RPMI8226 (cell line): Measurements from ENCODE around the gene FIGNL1.
A peak's percentile ranks its signal among the peaks of the same experiment; 100 is the strongest.
"Not testable (repeated sequence)": the region's sequence is repeated elsewhere in the genome, so short reads cannot be mapped to it uniquely, and the experiment has no call there.

ENCODE experiments used
- DNase-seq: peaks from one replicate; pipeline ENCODE4 v3.0.0-alpha.2; 2015

FIGNL1 gene

GRCh38 chr7:50470250-50471163 lies 20.4 kb upstream of the FIGNL1 start:
- DNase-seq = no peak

GRCh38 chr7:50469181-50469580 lies 19.0 kb upstream of the FIGNL1 start:
- DNase-seq = no peak

DNA sequence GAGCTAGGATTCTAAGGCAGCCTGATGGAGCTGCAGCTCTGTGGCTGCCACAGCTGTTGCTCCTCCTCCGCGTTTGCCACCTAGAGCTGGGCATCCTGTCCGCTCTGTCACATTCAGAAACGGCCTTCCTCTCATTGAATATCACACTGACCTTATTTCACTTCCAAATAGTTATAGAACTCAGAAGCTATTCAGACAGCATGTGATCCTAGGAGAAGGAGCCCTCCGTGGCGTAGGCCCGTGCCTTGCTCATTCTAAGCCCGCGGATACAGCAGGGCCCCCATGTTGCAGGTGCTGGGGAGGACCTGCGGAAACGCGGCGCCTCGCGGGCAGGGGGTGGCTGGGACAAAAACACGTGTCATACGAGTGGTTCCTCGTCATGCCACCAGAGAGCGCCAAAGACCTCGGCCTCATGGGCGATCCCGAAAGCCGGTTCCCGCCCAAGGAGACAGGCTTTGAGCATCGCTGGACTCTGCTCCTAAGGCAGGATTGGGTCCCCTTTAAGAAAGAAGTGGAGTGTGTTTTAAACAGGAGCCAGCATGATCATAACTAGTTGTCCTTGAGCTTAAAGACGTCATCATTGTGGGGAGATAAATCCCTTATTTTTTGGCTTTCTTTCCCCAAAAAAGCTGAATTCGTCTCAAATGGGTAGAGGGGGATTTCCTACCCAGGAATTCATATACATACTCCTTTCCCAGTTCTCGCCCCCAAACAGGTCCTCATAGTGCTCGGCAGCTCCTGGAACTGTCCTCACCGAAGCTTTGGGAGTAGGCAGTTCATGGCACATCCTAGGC lies 17.9 kb upstream of the FIGNL1 start:
- DNase-seq = peak; percentile 85

GRCh38 chr7:50466815-50467585 lies 16.9 kb upstream of the FIGNL1 start:
- no peak for DNase-seq

DNA sequence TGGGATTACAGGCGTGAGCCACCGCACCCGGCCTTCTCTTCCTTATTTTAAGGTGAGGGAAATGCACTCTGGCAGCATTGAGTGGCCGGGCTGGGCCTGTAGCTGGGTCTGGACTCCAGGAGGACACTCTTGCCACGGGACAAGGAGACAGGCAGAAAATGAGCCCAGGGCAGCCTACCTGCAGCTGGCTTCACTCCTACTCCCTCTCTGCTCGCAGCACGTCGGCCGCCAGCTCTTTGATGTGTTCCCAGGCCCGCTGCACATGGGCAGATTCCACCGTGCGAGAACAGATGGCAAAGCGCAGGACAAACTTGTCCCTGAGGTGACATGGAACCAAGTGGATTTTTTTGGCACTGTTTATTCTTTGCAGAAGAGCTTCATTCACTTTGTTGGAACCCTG lies 12.9 kb upstream of the FIGNL1 start:
- DNase-seq = no peak

- no peak for DNase-seq
Measured at GRCh38 chr7:50462361-50462760, 12.2 kb upstream of the FIGNL1 start.

GRCh38 chr7:50461695-50462094 lies 11.5 kb upstream of the FIGNL1 start:
- DNase-seq = no peak

GRCh38 chr7:50459183-50459582 lies 9.0 kb upstream of the FIGNL1 start:
- DNase-seq = not testable (repeated sequence)

GRCh38 chr7:50458651-50459050 lies 8.5 kb upstream of the FIGNL1 start:
- not testable (repeated sequence) for DNase-seq

DNA sequence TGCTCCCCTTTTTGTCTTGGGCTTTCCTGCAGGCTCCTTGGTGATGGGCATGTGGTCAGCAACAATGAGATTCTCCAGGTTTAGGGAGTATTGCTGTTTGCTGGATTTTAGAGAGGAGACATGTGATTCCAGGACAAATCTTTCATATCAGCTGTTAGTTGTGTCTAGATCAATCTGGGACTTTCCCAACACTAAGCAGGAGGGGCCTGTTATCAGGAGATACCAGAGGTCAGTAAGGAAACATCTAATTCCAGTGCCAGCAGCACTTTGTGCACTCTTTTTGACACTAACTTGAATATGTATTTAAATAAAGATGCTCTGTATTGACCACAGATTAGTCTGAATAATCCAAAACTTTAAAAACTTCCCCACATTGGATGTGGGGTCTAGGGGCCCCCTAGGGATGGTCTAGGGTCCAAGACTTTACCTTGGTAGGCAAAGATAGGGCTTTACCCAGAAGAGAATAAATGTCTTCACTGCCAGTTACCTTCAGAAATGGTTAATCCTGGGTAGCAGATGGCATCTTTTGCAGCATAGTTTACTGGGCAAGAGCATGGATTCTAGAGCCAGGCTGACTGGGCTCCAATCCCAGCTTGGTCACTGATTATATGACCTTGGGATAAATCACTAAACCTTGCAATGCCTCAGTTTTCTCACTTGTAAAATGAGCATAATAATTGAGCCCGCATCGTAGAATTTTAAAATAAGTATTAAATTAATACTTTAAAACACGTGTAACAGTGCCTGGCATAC lies 6.4 kb upstream of the FIGNL1 start:
- no peak for DNase-seq

- DNase-seq = no peak
Measured at GRCh38 chr7:50455658-50456057, 5.5 kb upstream of the FIGNL1 start.

- no peak for DNase-seq
Measured at GRCh38 chr7:50454968-50455367, 4.8 kb upstream of the FIGNL1 start.

GRCh38 chr7:50450590-50451032 lies 461 bp upstream of the FIGNL1 start:
- DNase-seq = peak; percentile 49

DNA sequence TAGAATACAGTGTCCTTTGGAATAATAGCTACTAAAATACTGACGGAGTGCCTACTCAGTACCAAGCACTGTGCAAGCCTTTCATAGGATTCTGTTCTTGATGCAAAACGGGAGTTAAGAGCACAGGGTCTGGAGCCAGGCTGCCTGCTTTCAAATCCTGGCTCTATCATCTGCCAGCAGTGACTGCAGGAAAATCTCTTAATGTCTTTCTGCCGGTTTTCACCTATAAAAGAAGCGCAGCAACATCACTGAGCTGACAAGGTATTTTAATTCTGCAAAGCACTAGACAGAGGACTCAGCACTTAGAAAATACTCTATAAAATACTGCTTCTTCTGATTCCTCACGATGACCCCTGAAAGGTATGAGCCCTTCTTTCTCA lies 659 bp downstream of the FIGNL1 start:
- DNase-seq = peak; percentile 12

DNA sequence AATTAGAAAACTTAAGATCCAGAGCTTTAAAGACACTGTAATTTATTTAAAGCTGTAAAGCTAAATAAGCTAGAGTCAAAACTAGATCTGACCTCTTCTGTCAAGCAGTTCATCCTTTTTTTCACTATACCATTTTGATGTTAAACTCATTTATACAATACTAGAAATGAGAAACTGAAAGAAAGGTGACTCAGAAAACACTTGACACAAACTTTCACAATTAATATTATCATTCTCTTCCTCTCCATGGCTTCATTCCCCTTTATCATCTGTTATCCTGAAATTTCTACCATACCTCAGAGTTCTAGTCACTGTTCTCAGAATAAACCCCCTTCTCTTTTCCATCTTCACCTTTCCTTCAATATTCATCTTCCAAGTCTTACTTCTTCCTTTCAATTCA lies 1.3 kb downstream of the FIGNL1 start:
- DNase-seq = no peak

DNA sequence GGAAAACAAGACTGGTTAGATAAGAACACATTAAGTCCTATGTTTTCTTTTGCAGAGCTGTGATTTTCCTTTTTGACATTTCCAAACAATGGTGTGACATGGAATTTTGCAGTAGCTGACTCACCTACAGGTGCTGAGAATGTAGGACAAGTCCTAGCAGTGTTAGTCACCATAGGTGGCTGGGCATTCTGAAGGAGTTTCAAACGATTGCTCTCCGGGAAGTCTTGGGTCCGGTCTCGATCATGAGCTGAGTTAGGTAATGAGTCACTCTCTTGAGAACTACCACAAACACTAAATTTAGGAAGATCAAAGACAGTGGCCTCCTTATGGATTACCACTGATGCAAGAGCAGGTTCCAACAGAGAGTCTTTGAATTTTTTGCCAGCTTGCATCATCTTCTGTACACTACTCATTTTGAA lies 3.6 kb downstream of the FIGNL1 start:
- no peak for DNase-seq

GRCh38 chr7:50436133-50436806 lies 13.9 kb downstream of the FIGNL1 start:
- DNase-seq = no peak

DNA sequence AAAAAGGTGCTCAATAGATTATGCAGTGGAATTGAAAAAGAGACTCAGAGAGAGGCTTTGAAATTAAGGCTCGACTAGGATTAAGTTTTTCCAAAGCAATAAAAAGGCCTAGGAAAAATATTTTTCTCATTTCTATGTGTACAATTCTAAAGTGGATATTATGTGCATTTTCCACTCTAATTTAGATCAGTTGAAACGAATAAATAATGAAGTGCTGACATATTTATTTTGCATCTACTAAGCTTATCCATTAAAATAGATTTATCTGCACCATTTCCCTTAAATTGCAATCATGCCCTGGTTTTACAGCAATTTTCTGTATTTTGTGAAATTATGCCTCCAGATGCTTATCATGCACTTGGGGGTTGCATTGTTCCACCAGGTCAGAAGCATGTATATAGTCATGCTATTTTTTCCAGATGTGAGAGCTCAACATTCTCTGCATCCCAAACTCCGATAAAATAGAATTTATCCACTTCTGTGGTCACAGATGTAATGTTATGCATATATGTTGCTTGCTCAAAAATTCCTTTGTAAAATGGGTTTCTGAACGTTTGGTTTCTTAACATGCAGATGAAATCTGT lies 18.3 kb downstream of the FIGNL1 start:
- DNase-seq = no peak

DNA sequence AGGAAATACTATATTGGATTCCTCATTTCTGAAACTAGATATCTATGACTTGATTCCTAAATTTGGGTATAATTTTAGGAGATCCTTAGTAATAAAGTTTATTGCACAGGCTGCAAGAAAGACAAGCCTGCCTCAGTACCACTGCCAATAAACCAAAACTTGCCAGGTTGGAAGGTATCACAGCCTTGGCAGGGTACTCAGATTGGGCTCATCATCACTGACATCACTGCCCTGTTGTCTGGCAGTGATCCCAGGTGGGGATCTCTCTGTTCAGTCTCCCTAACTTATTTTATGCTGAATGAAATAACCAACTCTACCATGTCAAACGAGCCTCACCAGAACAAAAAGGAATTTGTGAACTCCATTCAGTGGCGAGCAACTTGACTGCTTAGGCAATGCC lies 18.8 kb downstream of the FIGNL1 start:
- DNase-seq = no peak

DNA sequence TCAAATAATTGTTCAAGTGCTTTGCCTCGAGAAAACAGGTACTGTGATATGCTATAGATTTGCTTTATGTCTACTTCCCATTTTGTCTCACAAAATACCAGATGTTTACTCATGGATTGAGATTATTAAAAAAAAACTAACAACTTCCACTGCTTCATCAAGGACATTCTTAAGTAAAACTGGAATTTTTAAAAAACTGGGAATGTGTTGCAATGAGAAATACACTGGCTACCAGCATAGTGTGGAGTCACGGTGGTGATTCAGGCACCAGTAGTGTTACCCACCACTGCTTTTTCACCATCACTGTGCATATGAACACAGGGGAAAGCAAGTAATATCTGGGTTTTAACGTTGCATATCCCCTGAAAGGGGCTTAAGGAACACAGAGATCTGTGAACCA lies 21.2 kb downstream of the FIGNL1 start:
- DNase-seq = no peak

DNA sequence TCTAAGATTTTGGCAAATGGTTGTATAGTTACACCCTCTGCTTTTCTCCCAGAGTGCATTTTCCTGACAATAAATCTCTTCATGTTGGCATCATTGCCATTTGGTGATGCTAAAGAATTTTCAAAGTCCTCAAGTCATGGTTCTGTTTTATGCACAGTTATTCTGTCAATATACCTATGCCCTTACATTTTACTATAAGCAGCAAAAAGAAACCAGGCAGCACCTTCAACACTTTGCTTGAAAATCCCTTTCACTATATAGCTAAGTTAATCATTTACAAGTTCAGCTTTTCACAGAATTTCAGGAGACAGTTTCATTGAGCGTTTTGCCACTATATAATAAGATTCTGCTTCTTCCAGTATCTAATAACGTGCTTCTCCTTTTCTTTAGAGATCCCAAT lies 22.6 kb downstream of the FIGNL1 start:
- no peak for DNase-seq
